Lower leg skin (tissue), 4 donors: ENCODE measurements around the gene IRF1. TPM values are rescaled to one million over a fixed set of nuclear protein-coding genes. Genes with fewer than 3 reads are reported as not detected.

ENCODE experiments used
- DNase-seq, 2 donors: peaks; one replicate each; pipeline ENCODE4 v3.0.0-alpha.2; 2019; ENCODE audit warnings: low spot score in 2 of 2
- H3K4me3 ChIP-seq: fragments of 200-600 bp; sonication (generic); 2 replicates; pipeline ENCODE4 v1.5.1; 2017; ENCODE audit warnings: mild to moderate bottlenecking, low read depth; ENCODE audit not compliant: poor library complexity, severe bottlenecking
- CTCF ChIP-seq, 3 donors: fragments of 450-650 bp; IDR thresholded peaks; one replicate each; pipeline ENCODE4 v1.5.1; 2016; ENCODE audit warnings: antibody characterized with exemption in 3 of 3, mild to moderate bottlenecking in 3 of 3, moderate library complexity in 2 of 3
- POLR2A ChIP-seq, 2 donors: fragments of 450-650 bp; IDR thresholded peaks; one replicate each; pipeline ENCODE4 v1.6.1; 2016 to 2017; ENCODE audit warnings: antibody characterized with exemption in 2 of 2, mild to moderate bottlenecking in 1 of 2, moderate library complexity in 1 of 2
- WGBS, 2 donors: methylation state at CpG; one replicate each; pipeline ENCODE4 v1.1.5; 2018; 5-methylcytosine and 5-hydroxymethylcytosine counted together
- intact Hi-C: fragments of 100-400 bp; cut with DNase I; formaldehyde crosslinking; loops from one replicate; pipeline ENCODE4 v1.15.0; 2023; ENCODE audit warnings: low total_unique reads
- total RNA-seq, 4 donors: library from RNA; depleted of rRNA; stranded (reverse); fragments of >200 nt; gene quantifications; one replicate each; pipeline ENCODE4 v1.1.0, GENCODE V29; 2016

Gene IRF1
- total RNA-seq, 4 donors from 2014 or later, result 9.6 to 15.0 (median 14.5) TPM

- no peak for DNase-seq
- 94 to 96% methylated on average over 8 of the region's 8 CpGs for WGBS, 2 donors
- TF ChIP-seq POLR2A (IDR thresholded peaks at IDR 0.05) (no peak), CTCF (IDR thresholded peaks at IDR 0.05) (no peak)
- H3K4me3 ChIP-seq, result no peak overlapping the region
- intact Hi-C loops, result no loop called here
Observed at GRCh38 chr5:132472431-132472830, 18.1 kb downstream of the IRF1 start.

- no peak overlapping the region for H3K4me3 ChIP-seq
- 95 to 97% methylated on average over 7 of the region's 7 CpGs for WGBS, 2 donors
- intact Hi-C loops, result no loop called here
- DNase-seq, result no peak
- TF ChIP-seq CTCF (IDR thresholded peaks at IDR 0.05) (no peak), POLR2A (IDR thresholded peaks at IDR 0.05) (no peak)
Observed at GRCh38 chr5:132471944-132472343, 18.6 kb downstream of the IRF1 start.

- 90 to 93% methylated on average over 2 of the region's 2 CpGs for WGBS, 2 donors
- no peak for TF ChIP-seq CTCF (IDR thresholded peaks at IDR 0.05)
- intact Hi-C loops, result no loop called here
- H3K4me3 ChIP-seq, result no peak overlapping the region
- no peak for DNase-seq
Observed at GRCh38 chr5:132471151-132471907, 19.2 kb downstream of the IRF1 start.

DNA sequence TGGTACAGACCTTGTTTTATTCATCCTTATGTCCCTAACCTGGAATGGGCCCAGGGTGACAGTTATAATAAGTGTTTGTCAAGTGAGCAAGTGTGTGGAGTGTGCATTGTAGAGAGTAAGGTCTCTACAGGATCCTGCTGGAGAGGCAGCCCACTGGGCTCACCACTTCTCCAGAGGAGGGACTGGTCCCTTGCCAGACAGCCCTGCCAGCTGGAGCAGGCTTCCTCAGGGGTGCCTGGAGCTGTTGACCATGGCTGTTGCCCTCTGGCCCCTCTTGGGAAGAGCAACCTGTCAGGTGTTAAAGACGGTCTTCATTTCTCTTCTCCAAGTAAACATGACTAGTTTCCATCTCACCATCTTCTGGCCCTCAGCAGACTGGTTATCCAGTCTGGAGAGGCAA, 20.0 kb downstream of the IRF1 start:
- no peak overlapping the region for H3K4me3 ChIP-seq
- TF ChIP-seq POLR2A (IDR thresholded peaks at IDR 0.05) (no peak), CTCF (IDR thresholded peaks at IDR 0.05) (no peak)
- DNase-seq, result no peak
- intact Hi-C loops, result no loop called here
- WGBS, 2 donors, result 87 to 100% methylated on average over 1 of the region's 1 CpG

DNA sequence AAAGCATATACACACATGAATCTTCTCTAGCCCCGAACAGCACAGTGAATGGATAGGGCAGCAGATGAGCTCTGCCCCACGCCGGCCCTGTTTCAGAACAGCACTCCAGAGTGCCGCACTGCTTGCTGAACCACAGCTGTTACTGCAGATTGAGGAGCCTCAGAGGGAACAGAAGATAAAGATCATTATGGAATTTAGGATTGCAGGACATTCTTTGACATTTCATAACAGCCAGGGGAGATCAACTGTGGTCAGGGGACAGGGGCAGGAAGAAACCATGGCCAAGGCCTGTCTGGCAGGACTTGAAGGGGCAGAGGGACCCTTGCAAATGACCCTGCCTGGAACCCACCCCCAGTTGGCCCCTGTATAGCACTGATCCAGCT, 20.6 kb downstream of the IRF1 start:
- no peak for DNase-seq
- intact Hi-C loops, result no loop called here
- 93 to 94% methylated on average over 4 of the region's 4 CpGs for WGBS, 2 donors
- H3K4me3 ChIP-seq, result no peak overlapping the region
- TF ChIP-seq CTCF (IDR thresholded peaks at IDR 0.05) (no peak), POLR2A (IDR thresholded peaks at IDR 0.05) (no peak)
